Type B pancreatic cell (in vitro differentiated cells): ENCODE data around the gene SLC4A2. TPM values are rescaled to one million over a fixed set of nuclear protein-coding genes. Genes with fewer than 3 reads are reported as not detected.

Source experiments
- DNase-seq: peaks from one replicate; pipeline ENCODE4 v3.0.0; 2021; ENCODE audit warnings: mixed read lengths; ENCODE audit not compliant: unreplicated experiment; ENCODE audit errors: extremely low spot score
- H3K27ac Mint-ChIP-seq: 2 replicates; pipeline ENCODE4 v1.8.0; 2021; ENCODE audit warnings: mild to moderate bottlenecking, mixed read lengths
- H3K27me3 Mint-ChIP-seq: 2 replicates; pipeline ENCODE4 v1.8.0; 2021; ENCODE audit warnings: mixed read lengths
- H3K36me3 Mint-ChIP-seq: 2 replicates; pipeline ENCODE4 v1.8.0; 2021; ENCODE audit warnings: mixed read lengths
- H3K4me1 Mint-ChIP-seq: one replicate; pipeline ENCODE4 v1.8.0; 2021; ENCODE audit warnings: mixed read lengths; ENCODE audit not compliant: unreplicated experiment
- H3K4me3 Mint-ChIP-seq: 2 replicates; pipeline ENCODE4 v1.8.0; 2021; ENCODE audit warnings: mild to moderate bottlenecking, mixed read lengths
- H3K9me3 Mint-ChIP-seq: 2 replicates; pipeline ENCODE4 v1.8.0; 2021; ENCODE audit warnings: mixed read lengths
- CTCF ChIP-seq: fragments of 200-600 bp; sonication (generic); conservative IDR thresholded peaks from 2 replicates; pipeline ENCODE4 v1.5.0; 2021; ENCODE audit warnings: antibody characterized with exemption, mild to moderate bottlenecking
- total RNA-seq: library from RNA; stranded (reverse); gene quantifications from 2 replicates; pipeline ENCODE4 v1.2.1, GENCODE V29; 2021; ENCODE audit warnings: low replicate concordance

SLC4A2 gene
- total RNA-seq, 1 donor from 2014 or later = 150 TPM

DNA sequence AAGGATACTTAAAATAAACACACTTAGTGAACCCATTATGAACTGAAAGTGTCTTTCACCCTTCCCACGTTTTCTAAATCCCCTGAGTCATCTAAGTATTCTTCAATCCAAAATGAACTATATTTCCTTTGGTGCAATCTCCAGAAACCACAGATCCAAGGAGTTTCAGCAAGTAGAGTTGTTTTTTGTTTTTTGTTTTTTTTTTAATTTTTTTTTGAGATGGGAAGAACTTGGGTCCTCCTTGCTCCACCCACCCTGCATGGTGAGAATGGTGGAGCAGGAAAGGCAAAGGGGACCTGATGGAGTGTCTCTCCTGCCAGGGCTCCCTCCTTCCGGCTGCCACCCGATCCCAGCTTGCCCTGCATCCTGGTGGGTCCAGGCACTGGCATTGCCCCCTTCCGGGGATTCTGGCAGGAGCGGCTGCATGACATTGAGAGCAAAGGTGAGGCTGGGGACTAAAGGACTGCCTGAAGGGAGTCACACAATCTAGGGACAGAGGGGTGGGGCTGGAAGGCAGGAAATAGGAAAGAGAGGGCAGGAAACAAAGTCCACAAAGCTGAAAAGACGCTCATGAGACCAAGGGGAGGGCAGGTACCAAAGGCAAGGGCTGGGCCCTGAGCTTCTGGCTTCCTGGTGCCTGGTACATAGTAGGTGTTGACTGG, 47.2 kb upstream of the SLC4A2 start:
- Mint-ChIP-seq H3K36me3 (no peaks in the 10 kb centered on the region), H3K9me3 (no peaks in the 10 kb centered on the region), H3K4me1 (peaks cover 36% of the 10 kb centered on the region), H3K4me3 (peak overlapping the region; percentile 39), H3K27me3 (peaks cover 43% of the 10 kb centered on the region), H3K27ac (peak overlapping the region; percentile 32)
- TF ChIP-seq CTCF = no peak
- no peak for DNase-seq

GRCh38 chr7:151012911-151013347, 46.5 kb upstream of the SLC4A2 start:
- Mint-ChIP-seq H3K27ac (peak overlapping the region; percentile 32), H3K9me3 (no peaks in the 10 kb centered on the region), H3K36me3 (no peaks in the 10 kb centered on the region), H3K4me1 (peaks cover 37% of the 10 kb centered on the region), H3K27me3 (peaks cover 49% of the 10 kb centered on the region), H3K4me3 (peak overlapping the region; percentile 13)
- no peak for DNase-seq
- peak; percentile 77 for TF ChIP-seq CTCF

GRCh38 chr7:151013356-151013732, 46.0 kb upstream of the SLC4A2 start:
- no peaks in the 10 kb centered on the region for H3K9me3 Mint-ChIP-seq
- no peak for TF ChIP-seq CTCF
- peaks cover 37% of the 10 kb centered on the region for H3K4me1 Mint-ChIP-seq
- H3K27me3 Mint-ChIP-seq = peaks cover 50% of the 10 kb centered on the region
- no peak overlapping the region for H3K27ac Mint-ChIP-seq
- no peaks in the 10 kb centered on the region for H3K36me3 Mint-ChIP-seq
- DNase-seq = no peak
- H3K4me3 Mint-ChIP-seq = no peak overlapping the region

GRCh38 chr7:151013733-151014497, 45.5 kb upstream of the SLC4A2 start:
- Mint-ChIP-seq H3K4me1 (peaks cover 37% of the 10 kb centered on the region), H3K9me3 (no peaks in the 10 kb centered on the region), H3K27ac (no peak overlapping the region), H3K4me3 (peak overlapping the region; percentile 66), H3K27me3 (peaks cover 53% of the 10 kb centered on the region), H3K36me3 (no peaks in the 10 kb centered on the region)
- DNase-seq = no peak
- TF ChIP-seq CTCF = no peak

DNA sequence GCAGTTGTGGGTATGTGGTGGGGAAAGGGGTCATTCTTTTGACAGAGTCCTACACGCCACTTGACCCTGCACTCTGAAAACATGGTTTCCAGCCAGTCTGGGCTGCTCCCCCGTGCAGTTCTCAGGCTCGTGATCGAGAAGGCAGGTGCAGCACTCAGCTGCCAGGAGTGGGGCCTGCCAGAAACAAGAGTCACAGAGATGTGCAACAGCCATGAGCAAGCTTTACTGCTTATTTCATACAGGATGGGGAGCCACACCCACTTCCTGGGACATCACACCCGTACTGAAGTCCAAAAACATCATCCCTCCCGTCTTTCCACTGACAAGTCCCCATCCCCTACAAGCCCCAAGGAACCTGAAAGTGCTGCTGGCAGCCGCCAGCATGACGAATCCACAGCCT, 44.4 kb upstream of the SLC4A2 start:
- Mint-ChIP-seq H3K36me3 (no peaks in the 10 kb centered on the region), H3K27me3 (peaks cover 62% of the 10 kb centered on the region), H3K4me3 (peak overlapping the region; percentile 5), H3K27ac (peak overlapping the region; percentile 12), H3K9me3 (no peaks in the 10 kb centered on the region), H3K4me1 (peaks cover 41% of the 10 kb centered on the region)
- TF ChIP-seq CTCF = no peak
- no peak for DNase-seq
